Activated CD4-positive, alpha-beta memory T cell treated with anti-CD3 and anti-CD28 coated beads for 36 hours (primary cell): Measurements from ENCODE around the gene UBR1. TPM values are rescaled to one million over a fixed set of nuclear protein-coding genes. Genes with fewer than 3 reads are reported as not detected.
"Not testable (repeated sequence)": the region's sequence is repeated elsewhere in the genome, so short reads cannot be mapped to it uniquely, and the experiment has no call there.

Experiments
- CTCF ChIA-PET: fragments of 350-600 bp; sonication (Branson Sonifier 250); formaldehyde crosslinking; loops from one replicate; lab custom pipeline; 2021; ENCODE audit warnings: antibody characterized with exemption, inconsistent platforms; lab: Charles Lee
- POLR2A ChIA-PET: fragments of 350-600 bp; sonication (Branson Sonifier 250); formaldehyde crosslinking; loops from one replicate; lab custom pipeline; 2021; ENCODE audit warnings: antibody characterized with exemption; lab: Charles Lee
- DNase-seq: peaks from one replicate; pipeline ENCODE4 v3.0.0-alpha.2; 2020
- H3K27ac Mint-ChIP-seq: one replicate; pipeline ENCODE4 v1.8.0; 2021; ENCODE audit warnings: mixed read lengths
- H3K27me3 Mint-ChIP-seq: one replicate; pipeline ENCODE4 v1.8.0; 2021; ENCODE audit warnings: mixed read lengths
- H3K36me3 Mint-ChIP-seq: one replicate; pipeline ENCODE4 v1.8.0; 2021; ENCODE audit warnings: mixed read lengths
- H3K4me1 Mint-ChIP-seq: one replicate; pipeline ENCODE4 v1.8.0; 2021; ENCODE audit warnings: low read depth, mixed read lengths
- H3K4me3 Mint-ChIP-seq: one replicate; pipeline ENCODE4 v1.8.0; 2021; ENCODE audit warnings: mild to moderate bottlenecking, mixed read lengths
- H3K9me3 Mint-ChIP-seq: one replicate; pipeline ENCODE4 v1.8.0; 2021; ENCODE audit warnings: mixed read lengths
- intact Hi-C: fragments of 100-400 bp; cut with micrococcal nuclease; formaldehyde crosslinking; loops from one replicate; pipeline ENCODE4 v1.15.1; 2023
- total RNA-seq, 2 experiments: library from RNA; stranded (reverse); gene quantifications; one replicate each; pipeline ENCODE4 v1.2.3, GENCODE V29; 2021

UBR1 gene
- total RNA-seq, 2 experiments from 2014 or later = 24.5 to 29.7 TPM

DNA sequence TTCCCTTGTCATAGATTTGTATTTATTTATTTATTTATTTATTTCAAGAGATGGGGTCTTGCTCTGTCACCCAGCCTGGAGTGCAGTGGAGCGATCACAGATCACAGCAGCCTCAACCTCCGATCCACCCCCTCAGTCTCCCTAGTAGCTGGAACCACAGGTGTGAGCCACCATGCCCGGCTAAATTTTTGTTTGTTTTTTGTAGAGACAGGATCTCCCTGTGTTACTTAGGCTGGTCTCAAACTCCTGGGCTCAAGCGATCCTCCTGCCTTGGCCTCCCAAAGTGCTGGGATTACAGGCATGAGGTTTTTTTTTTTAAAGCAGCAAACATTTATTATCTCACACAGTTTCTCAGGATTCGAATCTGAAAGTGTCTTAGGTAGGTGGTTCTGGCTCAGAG, 187.8 kb downstream of the UBR1 start:
- DNase-seq = no peak
- Mint-ChIP-seq H3K4me3 (no peak overlapping the region), H3K4me1 (peaks cover 40% of the 10 kb centered on the region), H3K9me3 (no peaks in the 10 kb centered on the region), H3K27me3 (no peaks in the 10 kb centered on the region), H3K36me3 (peaks cover 5% of the 10 kb centered on the region), H3K27ac (no peak overlapping the region)
- ChIA-PET CTCF (interaction anchor here (1.7 kb wide), 1 partner anchor 8 kb away, joined by 11 read pairs; no protein-coding TSS in a partner anchor), POLR2A (no interaction called here)
- intact Hi-C loops = no loop called here

DNA sequence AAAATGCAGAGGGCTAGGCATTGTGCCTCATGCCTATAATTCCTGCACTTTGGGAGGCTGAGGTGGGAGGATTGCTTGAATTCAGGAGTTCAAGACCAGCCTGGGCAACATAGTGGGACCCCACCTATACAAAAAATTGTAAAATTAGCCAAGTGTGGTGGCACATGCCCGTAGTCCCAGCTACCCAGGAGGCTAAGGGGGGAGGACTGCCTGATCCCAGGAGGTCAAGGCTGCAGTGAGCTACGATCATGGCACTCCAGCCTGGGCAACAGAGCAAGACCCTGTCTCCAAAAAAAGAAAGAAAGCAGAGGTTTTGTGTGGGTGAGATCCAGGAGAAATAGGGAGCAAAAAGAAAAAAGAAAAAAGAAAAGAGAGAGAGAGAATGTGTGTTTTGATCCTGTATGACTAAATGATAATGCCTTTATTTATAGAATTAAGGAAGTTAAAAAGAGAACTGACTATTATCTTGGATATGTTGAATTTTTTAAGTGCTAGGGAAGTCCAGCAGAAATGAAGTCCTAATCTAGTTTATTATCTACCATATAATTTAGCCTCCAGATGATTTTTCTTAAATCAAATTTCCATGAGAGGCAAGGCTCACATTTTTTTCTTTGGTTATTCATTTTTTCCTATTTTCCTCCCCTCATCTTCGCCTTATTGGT, 190.1 kb downstream of the UBR1 start:
- Mint-ChIP-seq H3K27ac (no peak overlapping the region), H3K36me3 (peaks cover 5% of the 10 kb centered on the region), H3K4me1 (peaks cover 34% of the 10 kb centered on the region), H3K27me3 (no peaks in the 10 kb centered on the region), H3K9me3 (no peaks in the 10 kb centered on the region), H3K4me3 (no peak overlapping the region)
- no peak for DNase-seq
- ChIA-PET POLR2A (no interaction called here), CTCF (interaction anchor here (0.6 to 1.7 kb wide), 2 partner anchors 11 to 15 kb away, joined by 3 to 6 read pairs; no protein-coding TSS in a partner anchor)
- intact Hi-C loops = no loop called here

DNA sequence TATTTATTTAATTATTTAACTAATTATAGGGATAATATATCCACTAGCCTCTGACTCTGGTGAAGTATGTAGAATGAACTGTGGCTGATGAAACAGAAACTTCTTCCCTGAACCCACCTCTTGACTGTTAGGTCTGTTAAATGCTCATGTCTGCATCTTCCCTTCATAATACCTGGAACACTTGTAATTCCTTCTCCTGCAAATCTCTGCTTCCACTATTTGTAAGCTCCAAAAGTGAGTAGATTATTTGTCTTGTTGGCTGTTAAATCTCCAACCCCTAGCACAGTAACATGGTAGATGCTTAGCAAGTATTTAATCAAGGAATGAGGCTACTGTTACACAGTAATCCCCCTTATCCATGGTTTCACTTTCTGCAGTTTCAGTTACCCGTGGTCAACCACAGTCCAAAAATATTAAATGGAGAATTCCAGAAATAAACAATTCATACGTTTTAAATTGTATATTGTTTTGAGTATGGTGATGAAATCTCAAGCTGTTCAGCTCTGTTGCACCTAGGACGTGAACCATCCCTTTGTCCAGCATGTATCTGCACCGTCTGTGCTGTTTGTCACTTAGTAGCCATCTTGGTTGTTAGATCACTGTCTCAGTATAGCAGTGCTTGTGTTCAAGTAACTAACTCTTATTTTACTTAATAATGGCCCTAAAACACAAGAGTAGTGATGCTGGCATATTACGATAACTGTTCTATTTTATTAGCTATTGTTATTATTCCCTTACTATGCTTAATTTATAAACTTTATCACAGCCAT, 190.9 kb downstream of the UBR1 start:
- no peak for DNase-seq
- H3K36me3 Mint-ChIP-seq = peaks cover 2% of the 10 kb centered on the region
- ChIA-PET POLR2A (interaction anchor here (0.6 kb wide), 1 partner anchor 221 kb away, joined by 5 read pairs; no protein-coding TSS in a partner anchor), CTCF (interaction anchor here (0.6 to 1.7 kb wide), 2 partner anchors 12 to 14 kb away, joined by 3 to 6 read pairs; no protein-coding TSS in a partner anchor)
- intact Hi-C loops = no loop called here
- H3K27me3 Mint-ChIP-seq = no peaks in the 10 kb centered on the region
- H3K9me3 Mint-ChIP-seq = no peaks in the 10 kb centered on the region
- peaks cover 34% of the 10 kb centered on the region for H3K4me1 Mint-ChIP-seq
- H3K4me3 Mint-ChIP-seq = no peak overlapping the region
- H3K27ac Mint-ChIP-seq = no peak overlapping the region

DNA sequence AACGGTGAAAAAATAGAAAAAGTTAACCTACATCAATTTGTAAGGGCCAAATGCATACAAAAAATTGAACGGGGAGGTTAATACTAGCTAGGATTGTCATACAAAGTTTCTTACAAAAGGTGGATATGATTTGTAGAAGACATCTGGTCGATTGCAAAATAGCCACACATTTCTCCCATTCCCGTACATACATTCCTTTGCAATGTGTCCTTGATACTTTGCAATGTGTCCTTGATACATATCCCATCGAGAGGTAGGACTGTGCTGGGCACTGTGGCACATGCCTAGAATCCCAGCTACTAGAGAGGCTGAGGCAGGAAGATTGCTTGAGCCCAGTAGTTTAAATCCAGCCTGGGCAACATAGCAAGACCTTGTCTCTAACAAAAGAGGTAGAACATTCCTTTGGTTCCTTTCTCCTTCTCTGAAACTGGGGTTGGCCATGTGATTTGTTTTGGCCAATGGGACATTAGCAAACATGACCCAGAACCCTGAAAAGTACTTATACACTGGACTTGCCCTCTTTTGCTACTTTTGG, 194.7 kb downstream of the UBR1 start:
- intact Hi-C loops = no loop called here
- POLR2A ChIA-PET = interaction anchor here (0.7 kb wide), 1 partner anchor 13 kb away, joined by 3 read pairs; no protein-coding TSS in a partner anchor
- H3K27ac Mint-ChIP-seq = no peak overlapping the region

DNA sequence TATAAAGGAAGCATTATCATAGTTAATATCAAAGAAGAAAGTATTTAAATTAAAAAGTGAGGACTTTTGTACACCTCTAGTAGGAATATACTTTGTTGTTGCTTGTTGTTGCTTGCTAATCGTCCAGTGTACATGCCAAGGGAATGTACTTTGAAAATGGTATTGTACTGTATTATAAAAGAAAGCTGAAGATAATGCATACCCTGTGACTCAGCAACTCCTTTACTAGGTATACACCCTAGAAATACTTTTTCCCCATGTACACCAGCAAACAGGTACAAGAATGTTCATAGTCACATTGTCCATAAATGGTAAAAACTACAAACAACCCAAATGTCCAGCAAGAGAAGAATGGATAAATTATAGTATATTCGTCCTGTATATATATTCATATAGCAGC, 197.3 kb downstream of the UBR1 start:
- H3K4me1 Mint-ChIP-seq = peaks cover 4% of the 10 kb centered on the region
- ChIA-PET CTCF (interaction anchor here (1.1 kb wide), 1 partner anchor 18 kb away, joined by 6 read pairs; no protein-coding TSS in a partner anchor), POLR2A (no interaction called here)
- intact Hi-C loops = no loop called here
- no peak overlapping the region for H3K27ac Mint-ChIP-seq
- H3K27me3 Mint-ChIP-seq = no peaks in the 10 kb centered on the region
- no peaks in the 10 kb centered on the region for H3K9me3 Mint-ChIP-seq
- H3K4me3 Mint-ChIP-seq = no peak overlapping the region
- peaks cover 2% of the 10 kb centered on the region for H3K36me3 Mint-ChIP-seq
- no peak for DNase-seq

More for the DNA sequence above, 194.7 kb downstream of the UBR1 start:
- peaks cover 2% of the 10 kb centered on the region for H3K36me3 Mint-ChIP-seq
- CTCF ChIA-PET = interaction anchor here (2.3 kb wide), 1 partner anchor 15 kb away, joined by 14 read pairs; no protein-coding TSS in a partner anchor
- peaks cover 14% of the 10 kb centered on the region for H3K4me1 Mint-ChIP-seq
- no peak for DNase-seq
- no peak overlapping the region for H3K4me3 Mint-ChIP-seq
- no peaks in the 10 kb centered on the region for H3K9me3 Mint-ChIP-seq
- H3K27me3 Mint-ChIP-seq = no peaks in the 10 kb centered on the region

DNA sequence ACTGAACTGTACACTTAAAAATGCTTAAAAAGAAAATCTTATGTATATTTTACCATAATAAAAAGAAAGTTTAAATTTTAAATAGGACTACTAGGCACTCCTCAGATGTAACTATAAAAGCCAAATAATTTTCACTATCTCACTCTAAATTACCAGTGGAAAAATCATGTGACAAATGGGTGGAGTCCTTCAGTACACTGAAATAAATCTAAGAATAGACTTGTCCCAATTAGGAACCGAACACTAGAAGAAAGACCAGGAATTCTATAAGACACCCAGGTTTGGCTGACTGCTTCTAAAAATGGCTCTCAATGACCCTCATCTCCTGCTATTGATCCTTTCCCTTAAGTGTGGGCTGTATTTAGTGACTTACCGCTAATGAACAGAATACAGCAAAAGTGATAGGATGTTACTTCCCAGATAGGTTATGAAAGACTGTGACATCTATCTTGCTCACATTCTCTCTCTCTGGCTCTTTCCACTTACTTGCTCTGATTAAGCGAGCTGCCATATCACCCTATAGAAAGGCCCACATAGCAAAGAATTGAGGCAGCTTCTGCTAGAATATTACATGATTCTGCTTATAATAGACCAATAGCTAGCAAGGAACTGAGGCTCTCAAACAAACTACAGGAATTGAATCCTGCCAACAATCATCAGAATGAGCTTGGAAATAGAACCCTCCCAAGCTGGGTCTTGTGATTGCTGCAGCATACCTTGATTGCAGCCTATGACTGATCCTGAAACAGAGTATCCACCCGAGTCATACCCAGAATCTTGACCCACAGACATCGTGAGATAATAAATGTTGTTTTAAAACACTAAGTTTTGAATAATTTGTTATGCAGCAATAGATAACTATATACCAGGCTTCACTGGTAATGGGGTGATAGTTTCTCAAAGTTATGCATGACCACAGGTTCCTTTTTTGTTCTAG, 202.2 kb downstream of the UBR1 start:
- ChIA-PET POLR2A (interaction anchor here (0.6 kb wide), 1 partner anchor 22 kb away, joined by 4 read pairs; no protein-coding TSS in a partner anchor), CTCF (interaction anchor here (1.2 kb wide), 1 partner anchor 23 kb away, joined by 5 read pairs; no protein-coding TSS in a partner anchor)
- Mint-ChIP-seq H3K27ac (no peak overlapping the region), H3K4me3 (no peak overlapping the region), H3K36me3 (peaks cover 2% of the 10 kb centered on the region), H3K9me3 (no peaks in the 10 kb centered on the region), H3K4me1 (peaks cover 5% of the 10 kb centered on the region), H3K27me3 (no peaks in the 10 kb centered on the region)
- no peak for DNase-seq
- intact Hi-C loops = no loop called here

DNA sequence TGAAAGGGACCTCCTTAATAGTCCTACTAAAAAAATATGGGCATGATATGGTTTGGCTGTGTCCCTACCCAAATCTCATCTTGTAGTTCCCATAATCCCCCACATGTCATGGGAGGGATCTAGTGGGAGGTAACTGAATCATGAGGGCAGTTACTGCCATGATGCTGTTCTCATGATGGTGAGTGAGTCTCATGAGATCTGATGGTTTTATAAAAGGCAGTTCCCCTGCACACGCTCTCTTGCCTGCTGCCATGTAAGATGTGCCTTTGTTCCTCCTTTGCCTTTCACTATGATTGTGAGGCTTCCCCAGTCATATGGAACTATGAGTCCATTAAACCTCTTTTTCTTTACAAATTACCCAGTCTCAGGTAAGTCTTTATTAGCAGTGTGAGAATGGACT, 211.9 kb downstream of the UBR1 start:
- H3K4me1 Mint-ChIP-seq, H3K27me3 Mint-ChIP-seq, H3K9me3 Mint-ChIP-seq, H3K27ac Mint-ChIP-seq, CTCF ChIA-PET, DNase-seq, POLR2A ChIA-PET, H3K4me3 Mint-ChIP-seq, intact Hi-C loops: not testable (repeated sequence)
- H3K36me3 Mint-ChIP-seq = peaks cover 12% of the 10 kb centered on the region

Other genes starting within 250 kb of the UBR1 start
- gene TTBK2, start 185.3 kb downstream of the UBR1 start, total RNA-seq = 10 to 100 TPM; 12.6 to 13.8 TPM
- gene TMEM62, start 27.5 kb upstream of the UBR1 start, total RNA-seq = 10 to 100 TPM; 11.3 to 12.7 TPM
- 10 to 100 TPM; 79.5 to 80.6 TPM for gene CCNDBP1, start 79.4 kb upstream of the UBR1 start, total RNA-seq
- gene EPB42, start 115.0 kb upstream of the UBR1 start, total RNA-seq = not detected
- not detected for gene TGM5, start 160.9 kb upstream of the UBR1 start, total RNA-seq
- gene TGM7, start 196.2 kb upstream of the UBR1 start, total RNA-seq = not detected
- gene LCMT2, start 224.5 kb upstream of the UBR1 start, total RNA-seq = 1 to 10 TPM; 7.7 to 9.1 TPM